GM18517 (cell line): ENCODE measurements around the gene L3MBTL4.
A peak's percentile ranks its signal among the peaks of the same experiment; 100 is the strongest.

Source experiments
- ATAC-seq: cut with Tn5 transposase; IDR thresholded peaks from one replicate; pipeline ENCODE4 v1.9.1; 2021; ENCODE audit warnings: mild to moderate bottlenecking, moderate library complexity; ENCODE audit not compliant: unreplicated experiment

Gene L3MBTL4

DNA sequence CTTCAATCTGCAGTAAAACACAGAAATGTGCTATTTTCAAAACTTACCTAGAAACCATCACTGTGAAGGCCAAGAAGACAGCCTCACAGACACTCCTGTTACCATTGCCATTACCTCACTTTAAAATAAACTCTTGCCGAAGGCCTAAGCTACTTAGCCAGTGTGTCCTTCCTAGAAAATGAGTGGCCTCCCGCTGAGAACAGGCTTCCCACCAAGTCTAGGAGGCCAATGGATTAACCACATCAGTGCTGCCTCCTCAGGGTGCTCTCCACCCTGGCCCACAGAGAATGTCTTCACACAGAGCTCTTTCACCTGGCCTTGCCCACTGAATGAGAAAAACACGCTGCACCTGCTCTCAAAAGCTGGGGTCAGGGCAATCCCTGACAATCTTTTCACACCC lies 47.5 kb downstream of the L3MBTL4 start:
- no peak for ATAC-seq

DNA sequence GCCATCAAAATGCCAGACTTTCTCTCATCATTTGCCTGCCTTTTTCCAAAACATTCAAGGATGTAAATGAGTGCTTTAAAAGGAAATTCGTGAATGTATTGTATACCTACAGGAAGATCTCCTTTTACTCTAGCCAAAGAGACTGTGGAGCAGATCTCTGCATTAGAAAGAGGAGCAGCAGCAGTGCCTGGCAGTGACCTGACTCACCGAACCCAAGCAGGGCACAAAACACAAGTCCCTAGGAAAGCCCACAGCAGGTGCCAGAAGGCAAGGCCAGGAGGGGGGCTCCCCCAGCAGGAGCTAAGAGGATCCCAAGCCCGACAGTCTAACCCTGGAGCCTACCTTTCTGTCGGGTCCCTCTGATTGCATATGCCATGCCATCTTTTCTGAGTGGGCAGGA lies 47.9 kb downstream of the L3MBTL4 start:
- no peak for ATAC-seq

DNA sequence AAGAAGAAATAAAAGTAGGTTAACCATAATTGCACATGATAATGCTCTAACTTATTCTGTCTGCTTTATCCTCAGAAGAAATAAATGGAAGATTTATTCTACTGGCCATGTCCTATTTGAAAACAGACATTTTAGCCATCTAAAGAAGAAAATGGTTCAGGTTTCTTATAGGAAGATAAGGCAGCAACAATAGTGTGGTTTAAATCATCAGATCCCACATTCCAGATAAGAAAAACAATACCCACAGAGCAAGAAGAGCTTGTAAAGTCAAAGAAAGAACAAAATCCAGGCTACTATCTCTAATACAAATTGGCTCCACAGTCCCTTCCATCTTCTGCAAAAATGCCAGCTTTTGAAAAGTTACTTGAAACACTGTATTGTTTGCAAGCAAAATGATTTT lies 49.3 kb downstream of the L3MBTL4 start:
- no peak for ATAC-seq

DNA sequence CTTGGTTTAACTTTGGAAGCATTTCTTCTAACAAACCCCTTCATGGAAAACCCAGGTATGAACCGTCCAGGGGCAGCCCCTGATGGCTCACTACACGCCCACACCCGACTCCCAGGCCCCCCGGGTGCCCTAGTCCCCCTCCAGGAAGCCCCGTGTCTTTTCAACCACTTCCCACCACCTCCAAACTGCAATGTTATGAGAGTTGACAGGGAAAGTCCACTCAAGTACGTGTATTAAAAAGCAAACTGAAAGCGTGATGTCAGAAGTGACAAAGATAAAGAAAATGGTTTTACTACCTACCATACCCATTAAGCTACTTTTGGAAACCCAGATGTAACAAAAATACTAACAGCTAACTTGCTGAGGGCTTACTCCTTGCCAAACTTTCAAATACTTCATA lies 51.5 kb downstream of the L3MBTL4 start:
- peak; percentile 86 for ATAC-seq

DNA sequence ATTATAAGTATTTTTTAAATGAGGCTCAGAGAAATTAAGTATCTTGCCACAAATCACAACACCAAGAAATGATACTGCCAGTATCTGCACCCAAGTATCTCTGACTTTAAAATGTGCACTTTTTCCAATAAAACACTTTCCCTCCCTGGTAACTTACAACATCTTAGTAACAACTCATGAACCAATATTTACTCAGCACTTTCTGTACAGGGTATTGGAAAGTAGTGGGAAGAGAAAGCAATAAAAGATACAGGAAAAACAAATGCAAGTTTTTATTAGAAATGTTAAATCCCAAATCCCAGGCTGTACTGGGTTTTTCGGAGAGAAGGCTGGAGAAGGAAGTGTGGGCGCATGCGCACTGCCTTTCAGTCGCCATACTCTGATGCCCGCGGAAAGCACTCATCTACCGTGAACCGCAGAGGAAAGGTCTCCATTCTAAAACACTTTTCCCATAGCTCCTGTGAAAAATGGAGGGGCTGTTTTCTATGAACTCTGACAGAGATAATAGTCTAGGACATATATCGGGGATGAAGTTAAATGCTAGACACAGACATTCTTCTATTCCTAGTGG lies 52.1 kb downstream of the L3MBTL4 start:
- ATAC-seq, result no peak

DNA sequence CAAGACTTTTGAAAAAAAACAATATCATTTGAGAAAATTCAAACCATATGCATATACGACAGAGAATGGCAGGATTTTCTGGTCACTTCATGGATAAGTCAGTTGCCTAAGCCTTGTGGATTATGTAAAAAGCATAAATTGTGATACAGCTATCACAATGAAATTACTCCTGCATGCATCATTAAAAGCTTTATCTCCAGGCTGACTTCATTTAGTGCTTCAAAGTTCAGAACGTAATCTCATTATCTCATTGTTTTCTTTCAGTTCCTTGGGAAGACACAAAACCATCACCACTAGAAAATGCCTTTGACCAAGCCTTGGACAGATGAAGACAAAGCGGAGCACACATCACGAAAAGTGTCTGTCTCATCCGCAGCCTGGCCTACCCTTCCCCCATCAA lies 57.0 kb downstream of the L3MBTL4 start:
- ATAC-seq, result no peak

DNA sequence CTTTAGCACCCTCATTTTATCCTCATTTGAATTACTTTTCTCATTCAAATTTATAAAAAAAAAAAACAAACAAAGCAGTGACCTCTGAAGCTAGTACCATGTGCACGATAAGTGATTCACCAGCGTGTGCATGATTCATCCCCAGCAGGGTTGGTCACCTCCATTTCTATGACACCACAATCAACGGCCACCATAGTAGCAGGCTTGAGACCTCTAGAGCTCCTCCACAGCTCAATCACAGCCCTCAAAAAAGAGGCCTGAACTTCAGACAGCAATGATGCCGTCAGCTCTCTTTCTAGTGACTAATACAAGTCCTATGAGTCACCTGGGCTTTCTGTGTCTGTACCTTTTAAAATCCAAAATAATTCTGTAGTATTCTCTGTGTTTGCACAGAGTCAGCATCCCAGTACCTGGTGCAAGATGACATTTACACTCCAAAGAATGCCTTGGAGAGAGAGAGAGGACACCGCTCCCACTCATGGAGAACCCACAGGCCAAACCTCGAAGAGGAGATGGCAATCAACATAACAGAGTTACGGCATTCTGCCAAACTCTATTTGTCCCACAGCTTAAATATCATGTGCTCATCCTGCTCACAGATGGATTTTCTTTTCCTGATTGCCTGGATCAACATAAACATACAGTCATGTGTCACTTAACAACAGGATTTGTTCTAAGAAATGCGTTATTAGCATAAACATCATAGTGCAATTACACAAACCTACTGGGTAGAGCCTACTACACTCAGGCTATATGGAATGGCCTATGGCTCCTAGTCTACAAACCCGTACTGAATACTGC lies 58.7 kb downstream of the L3MBTL4 start:
- ATAC-seq, result no peak

DNA sequence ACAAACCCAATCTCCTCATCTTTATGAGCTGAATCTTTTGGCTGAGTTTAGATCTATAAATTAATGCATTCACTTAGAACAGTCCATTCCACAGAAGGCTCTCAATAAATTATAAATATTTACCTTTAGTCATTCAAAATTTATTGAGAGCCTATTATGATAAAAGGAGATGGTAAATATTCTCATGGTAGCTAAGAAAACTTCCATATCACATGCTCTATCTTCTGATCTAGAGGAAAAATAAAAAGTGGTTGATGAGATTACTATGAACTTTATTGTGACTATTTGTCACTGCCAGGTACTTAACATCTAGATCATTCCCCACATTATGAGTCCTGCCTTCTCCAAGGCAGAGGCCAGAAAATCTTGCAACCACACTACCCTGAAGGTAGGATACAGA lies 62.4 kb downstream of the L3MBTL4 start:
- ATAC-seq, result no peak

DNA sequence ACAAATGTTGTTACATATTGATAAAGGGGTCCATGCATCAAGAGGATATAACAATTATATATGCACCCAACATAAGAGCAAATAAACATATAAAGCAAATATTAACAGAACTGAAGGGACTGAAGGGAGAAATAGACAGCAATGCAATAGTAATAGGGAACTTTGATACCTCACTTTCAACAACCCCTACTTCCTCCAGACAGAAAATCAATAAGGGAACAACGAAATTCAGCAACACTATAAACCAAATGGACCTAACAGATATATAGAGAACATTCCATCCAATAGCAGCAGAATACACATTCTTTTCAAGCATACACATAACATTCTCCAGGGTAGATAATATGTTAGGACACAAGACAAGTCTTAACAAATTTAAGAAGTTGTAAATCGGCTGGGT lies 71.7 kb downstream of the L3MBTL4 start:
- ATAC-seq, result no peak

DNA sequence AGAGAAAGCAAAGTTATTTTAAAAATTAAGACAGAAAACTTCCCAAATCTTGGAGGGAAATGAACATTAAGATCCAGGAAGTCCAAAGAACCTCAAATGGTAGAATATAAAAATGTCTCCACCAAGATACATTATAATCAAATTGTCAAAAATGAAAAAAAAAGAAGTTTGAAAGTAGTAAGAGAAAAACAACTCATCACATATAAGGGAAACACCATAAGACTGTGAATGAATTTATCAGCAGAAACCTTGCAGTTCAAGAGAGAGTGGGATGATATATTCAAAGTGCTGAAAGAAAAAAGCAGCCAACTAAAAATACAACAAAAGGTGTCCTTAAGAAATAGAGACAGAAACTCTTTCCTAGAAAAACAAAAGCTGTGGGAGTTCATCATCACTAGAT lies 73.0 kb downstream of the L3MBTL4 start:
- ATAC-seq, result no peak

DNA sequence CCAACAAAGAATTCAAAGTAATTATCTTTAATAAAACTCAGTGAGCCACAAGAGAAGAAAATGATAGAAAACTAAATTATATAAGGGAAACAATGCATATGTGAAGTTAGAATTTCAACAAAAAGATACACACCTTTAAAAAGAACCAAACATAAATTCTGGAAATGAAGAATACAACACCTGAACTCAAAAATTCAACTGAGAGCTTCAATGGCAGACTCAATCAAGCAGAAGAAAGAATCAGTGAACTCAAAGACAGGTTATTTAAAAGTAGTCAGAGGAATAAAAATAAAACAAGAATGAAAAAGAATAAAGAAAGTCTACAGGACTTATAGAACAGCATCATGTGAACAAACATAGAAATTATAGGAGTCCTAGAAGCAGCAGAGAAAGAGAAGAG lies 73.4 kb downstream of the L3MBTL4 start:
- ATAC-seq, result no peak

DNA sequence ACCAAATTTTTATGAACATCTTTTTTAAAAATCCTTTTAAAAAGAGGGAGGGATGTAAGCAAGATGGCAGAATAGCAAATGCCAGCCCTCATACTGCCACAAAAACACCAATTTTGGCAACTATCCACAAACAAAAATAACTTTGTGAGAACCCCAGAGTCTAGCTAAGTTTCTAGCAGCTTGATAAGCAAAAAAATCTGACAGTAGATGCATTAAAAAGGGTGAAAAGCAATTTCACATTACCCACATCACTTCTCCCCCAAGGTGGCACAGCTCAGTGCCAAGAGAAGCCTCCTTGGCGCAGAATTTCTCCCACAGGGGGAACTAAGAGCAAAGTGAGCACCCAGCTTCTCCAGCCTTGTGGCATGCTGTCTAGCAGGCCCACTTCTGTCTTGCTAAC lies 74.6 kb downstream of the L3MBTL4 start:
- ATAC-seq, result no peak

DNA sequence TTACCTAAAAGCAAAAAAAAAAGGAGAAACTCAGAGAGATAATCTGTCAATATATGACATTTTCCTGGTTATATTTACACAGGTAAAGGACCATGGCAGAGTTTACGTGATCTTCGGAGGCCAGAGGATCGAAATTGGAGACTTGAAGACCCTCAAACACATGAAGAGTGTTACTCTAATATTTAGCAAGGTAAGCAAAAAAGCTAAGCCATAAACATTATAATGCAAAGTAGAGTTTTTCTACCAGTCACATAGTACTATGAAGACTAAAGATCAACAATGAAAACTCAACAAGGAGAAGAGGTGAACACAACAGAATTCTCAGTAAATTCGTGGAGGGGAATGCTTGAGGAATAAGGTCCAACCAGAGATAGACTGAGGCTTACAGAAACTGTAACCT lies 78.5 kb downstream of the L3MBTL4 start:
- ATAC-seq, result no peak

DNA sequence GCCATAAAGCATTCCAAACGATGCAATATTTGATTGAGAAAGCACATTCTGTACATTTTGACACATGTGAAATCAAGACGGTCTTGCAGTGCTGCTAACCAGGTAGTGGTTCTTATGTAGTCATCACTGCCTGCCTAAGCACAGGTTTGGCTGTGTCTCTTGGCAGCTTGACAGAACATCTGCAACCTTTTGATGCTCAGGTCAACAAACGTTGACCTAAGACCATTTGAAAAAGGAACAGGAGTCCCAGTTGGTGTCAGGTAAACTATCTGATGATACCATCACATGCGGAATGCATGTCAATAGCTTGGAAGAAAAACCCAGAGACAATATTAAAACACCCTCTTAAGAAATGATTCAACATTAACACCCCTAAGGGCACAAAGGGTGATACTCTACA lies 80.7 kb downstream of the L3MBTL4 start:
- ATAC-seq, result no peak

DNA sequence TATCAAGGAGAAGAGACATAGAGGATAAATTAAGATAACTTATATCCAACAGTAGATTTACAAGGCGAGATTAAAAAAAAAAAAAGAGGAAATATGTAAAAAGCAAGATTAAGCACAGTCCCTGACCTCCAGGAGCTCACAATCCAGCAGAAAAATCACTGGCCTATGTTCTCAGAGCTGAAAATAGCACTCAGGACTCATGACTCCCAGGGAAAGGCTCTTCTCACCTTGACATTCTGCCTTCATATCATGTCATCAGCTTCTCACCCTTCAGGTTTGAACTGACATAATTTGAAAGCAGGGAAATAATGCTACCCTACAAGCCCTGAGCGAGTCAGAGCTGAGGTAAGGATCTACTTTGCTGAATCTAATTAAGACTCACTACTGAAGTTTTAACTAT lies 82.8 kb downstream of the L3MBTL4 start:
- no peak for ATAC-seq

DNA sequence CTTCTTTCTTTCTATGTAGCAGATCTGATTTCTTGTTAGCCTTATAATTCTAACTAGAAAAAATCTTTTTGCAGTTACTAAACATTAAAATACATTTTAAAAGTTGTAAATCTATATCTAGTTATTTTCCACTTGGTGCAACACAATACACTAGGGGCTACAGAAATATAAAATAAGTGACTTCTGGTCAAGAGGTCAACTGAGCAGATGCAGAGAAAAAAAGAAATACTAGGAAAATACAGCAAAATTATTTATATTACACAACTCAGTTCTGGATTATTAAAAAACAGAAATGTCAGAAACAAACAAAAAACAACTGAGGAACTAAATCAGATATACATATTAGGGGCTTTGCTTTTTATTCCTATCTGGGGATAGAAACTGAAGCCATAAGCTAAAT lies 83.9 kb downstream of the L3MBTL4 start:
- no peak for ATAC-seq

DNA sequence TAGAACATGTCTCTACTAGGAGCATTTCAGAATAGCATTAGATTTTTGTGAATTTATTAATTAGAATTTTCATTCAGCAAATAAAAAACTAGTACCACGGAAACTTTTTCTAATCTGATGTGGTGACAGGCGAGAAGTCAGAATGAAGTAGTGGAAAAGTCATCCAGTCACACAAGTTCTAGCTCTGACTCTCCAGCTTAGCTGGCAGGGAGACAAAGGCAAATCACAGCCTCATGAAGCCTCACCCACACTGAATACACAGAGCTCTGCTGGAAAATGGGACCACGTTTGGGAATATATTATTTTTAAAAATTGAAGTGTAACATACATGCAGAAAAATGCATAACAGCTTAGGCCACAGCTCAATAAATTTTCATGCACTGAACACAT lies 86.1 kb downstream of the L3MBTL4 start:
- no peak for ATAC-seq

DNA sequence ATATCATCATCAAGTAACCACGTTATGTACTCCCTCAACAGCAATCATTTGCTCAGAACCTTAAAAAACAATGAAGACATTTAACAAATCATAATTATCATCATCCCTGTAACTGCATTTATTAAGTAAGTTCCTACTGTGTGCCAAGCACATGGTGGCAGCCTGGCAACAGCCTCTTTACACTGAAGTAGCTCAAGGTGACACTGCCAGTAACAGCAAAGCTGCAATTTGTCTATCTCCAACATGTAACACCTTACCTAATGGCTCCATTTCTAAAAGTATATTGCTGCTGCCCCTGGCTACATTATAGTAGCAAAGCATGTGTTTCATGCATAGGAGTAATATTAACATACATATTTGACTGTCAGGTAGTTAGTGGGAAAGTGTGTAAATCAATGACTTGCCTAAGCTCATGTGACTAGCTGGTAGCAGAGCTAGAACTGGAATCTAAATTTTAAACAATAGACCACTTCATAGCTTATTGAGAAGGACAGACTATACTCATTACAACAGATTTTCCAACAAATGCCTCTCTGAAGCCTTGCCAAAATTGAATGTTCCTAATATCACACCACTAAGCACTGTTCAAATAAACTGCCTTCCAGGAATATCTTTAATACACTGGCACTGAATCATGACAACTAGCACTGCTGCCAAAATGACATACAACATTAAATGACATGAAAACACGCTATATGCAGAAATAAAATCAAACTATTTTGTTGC lies 86.7 kb downstream of the L3MBTL4 start:
- ATAC-seq, result no peak

DNA sequence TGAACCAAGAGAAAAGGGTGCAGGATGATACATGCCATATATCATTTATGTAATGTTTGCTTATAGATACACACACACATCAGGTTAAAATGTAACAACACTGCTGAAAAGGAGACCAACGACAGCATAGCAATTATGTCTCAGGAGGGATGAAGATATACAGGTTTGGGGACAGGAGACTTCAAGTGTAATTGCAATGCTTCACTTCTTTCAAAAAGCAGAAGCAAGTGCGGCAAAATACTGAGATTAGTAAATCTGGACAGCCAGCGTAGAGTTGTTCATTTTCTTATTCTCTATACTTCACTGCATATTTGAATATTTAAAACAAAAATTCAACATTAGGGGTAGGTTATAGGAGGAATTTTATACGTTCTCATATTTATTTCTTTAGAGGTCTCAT lies 87.2 kb downstream of the L3MBTL4 start:
- no peak for ATAC-seq

DNA sequence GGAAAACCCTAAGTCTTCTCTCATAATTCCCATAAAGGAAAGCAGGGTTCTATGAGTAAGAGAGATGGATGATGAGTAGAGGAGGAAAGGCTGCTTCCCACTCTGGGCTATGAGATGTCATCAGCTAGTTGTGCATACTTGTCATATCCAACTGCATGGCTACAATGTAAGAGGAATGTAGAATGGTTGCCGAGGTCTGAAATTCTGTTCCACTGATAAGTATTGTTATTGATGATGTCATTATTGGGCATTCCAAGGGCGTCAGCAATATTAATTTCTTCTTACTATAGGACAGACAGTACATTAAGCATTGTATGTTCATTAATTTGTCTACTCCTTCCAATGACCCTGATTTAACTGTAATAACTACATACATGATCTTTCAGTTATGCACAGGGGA lies 88.1 kb downstream of the L3MBTL4 start:
- ATAC-seq, result no peak

DNA sequence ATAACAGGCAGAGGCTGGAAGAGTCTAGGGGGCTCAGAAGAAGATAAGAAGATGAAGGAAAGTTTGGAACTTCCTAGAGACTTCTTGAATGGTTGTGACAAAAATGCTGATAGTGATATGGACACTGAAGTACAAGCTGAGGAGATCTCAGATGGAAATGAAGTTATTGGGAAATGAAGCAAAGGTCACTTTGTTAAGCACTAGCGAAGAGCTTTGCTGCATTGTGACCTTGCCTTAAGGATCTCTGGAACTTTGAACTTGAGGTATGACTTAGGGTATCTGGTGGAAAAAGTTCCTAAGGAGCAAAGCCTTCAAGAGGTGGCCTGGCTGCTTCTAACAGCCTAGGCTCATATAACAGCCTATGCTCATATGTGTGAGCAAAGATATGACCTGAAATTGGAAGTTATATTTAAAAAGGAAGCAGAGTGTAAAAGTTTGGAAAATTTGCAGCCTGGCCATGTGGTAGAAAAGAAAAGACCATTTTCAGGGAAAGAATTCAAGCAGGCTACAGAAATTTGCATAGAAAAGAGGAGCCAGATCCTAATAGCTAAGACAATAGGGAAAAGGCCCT lies 91.3 kb downstream of the L3MBTL4 start:
- no peak for ATAC-seq
